GM21367 (cell line): Measurements from ENCODE around the gene COG2.
"Not testable (repeated sequence)": the region's sequence is repeated elsewhere in the genome, so short reads cannot be mapped to it uniquely, and the experiment has no call there.

Experiments used
- ATAC-seq: cut with Tn5 transposase; IDR thresholded peaks from one replicate; pipeline ENCODE4 v1.9.1; 2021; ENCODE audit not compliant: unreplicated experiment

The COG2 gene

GRCh38 chr1:230698964-230699363 is 56.7 kb downstream of the COG2 start:
- not testable (repeated sequence) for ATAC-seq

- no peak for ATAC-seq
Observed at GRCh38 chr1:230699716-230700115, 57.4 kb downstream of the COG2 start.

GRCh38 chr1:230700132-230700531 is 57.9 kb downstream of the COG2 start:
- ATAC-seq: no peak

GRCh38 chr1:230701434-230701833 is 59.2 kb downstream of the COG2 start:
- no peak for ATAC-seq

- ATAC-seq: no peak
Observed at GRCh38 chr1:230701895-230702768, 59.9 kb downstream of the COG2 start.

GRCh38 chr1:230702934-230703678 is 60.8 kb downstream of the COG2 start:
- no peak for ATAC-seq

- no peak for ATAC-seq
Observed at GRCh38 chr1:230703679-230704385, 61.6 kb downstream of the COG2 start.

- no peak for ATAC-seq
Observed at GRCh38 chr1:230704830-230705229, 62.5 kb downstream of the COG2 start.

GRCh38 chr1:230705289-230706019 is 63.2 kb downstream of the COG2 start:
- ATAC-seq: no peak

GRCh38 chr1:230706020-230706699 is 63.9 kb downstream of the COG2 start:
- ATAC-seq: no peak

GRCh38 chr1:230706887-230707731 is 64.8 kb downstream of the COG2 start:
- no peak for ATAC-seq

GRCh38 chr1:230707732-230708630 is 65.7 kb downstream of the COG2 start:
- no peak for ATAC-seq

GRCh38 chr1:230708631-230709580 is 66.6 kb downstream of the COG2 start:
- ATAC-seq: no peak

GRCh38 chr1:230709619-230710542 is 67.6 kb downstream of the COG2 start:
- no peak for ATAC-seq

GRCh38 chr1:230710543-230710904 is 68.2 kb downstream of the COG2 start:
- ATAC-seq: no peak

GRCh38 chr1:230711245-230711644 is 69.0 kb downstream of the COG2 start:
- no peak for ATAC-seq
